HPDE6-E6E7 (cell line): Measurements from ENCODE around the gene ASB7.
"Not testable (repeated sequence)": the region's sequence is repeated elsewhere in the genome, so short reads cannot be mapped to it uniquely, and the experiment has no call there.

ENCODE experiments used
- DNase-seq: peaks from one replicate; pipeline ENCODE4 v3.0.0; 2011; ENCODE audit warnings: missing footprints; ENCODE audit errors: extremely low spot score

Gene ASB7, protein sequence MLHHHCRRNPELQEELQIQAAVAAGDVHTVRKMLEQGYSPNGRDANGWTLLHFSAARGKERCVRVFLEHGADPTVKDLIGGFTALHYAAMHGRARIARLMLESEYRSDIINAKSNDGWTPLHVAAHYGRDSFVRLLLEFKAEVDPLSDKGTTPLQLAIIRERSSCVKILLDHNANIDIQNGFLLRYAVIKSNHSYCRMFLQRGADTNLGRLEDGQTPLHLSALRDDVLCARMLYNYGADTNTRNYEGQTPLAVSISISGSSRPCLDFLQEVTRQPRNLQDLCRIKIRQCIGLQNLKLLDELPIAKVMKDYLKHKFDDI

DNA sequence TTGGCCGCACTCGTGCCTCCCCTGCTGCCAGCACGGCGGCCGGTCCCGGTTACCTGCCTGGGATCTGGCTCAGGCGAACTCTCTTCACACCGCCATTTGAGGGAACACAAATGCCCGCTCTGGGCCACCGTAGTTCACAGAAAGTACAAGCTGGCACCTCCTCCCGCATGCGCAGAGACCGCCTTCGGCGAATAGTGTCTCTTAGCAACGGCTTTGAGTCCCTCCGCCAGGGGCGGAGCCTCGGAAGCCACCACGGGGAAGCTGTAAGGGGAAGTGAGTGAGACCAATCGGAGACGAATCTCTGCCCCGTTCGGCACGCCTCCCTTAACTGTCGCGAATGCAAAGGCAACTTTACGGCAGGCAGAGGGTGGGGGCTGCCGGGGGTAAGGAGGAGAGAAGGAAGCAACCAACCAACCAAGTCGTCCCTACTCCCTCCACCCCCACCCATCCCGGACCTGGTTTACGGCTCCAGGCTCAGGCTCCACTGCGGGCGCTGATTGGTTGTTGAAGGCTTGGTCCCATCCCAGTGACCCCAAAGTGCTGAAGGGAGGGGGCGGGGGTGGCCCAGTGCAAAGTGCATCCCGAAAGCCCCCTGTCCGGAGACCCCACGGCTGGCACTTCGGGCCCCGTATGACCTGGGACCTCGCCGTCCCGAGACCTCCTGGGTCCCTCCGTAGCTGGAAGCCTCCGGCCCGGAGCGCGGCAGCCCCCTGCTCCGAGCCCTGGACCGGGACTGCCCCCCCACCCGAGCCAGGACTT, at the start of gene ASB7, which contains the start of gene LINS1:
TSS of gene ASB7 (plus strand) at position 526 of the 759 bp plus-strand sequence. CDS start 9,628 bp downstream, outside the sequence.
TSS of gene LINS1 (minus strand) at position 121 of the 759 bp plus-strand sequence. CDS start 21,342 bp downstream, outside the sequence.
- peak; percentile 94 for DNase-seq

DNA sequence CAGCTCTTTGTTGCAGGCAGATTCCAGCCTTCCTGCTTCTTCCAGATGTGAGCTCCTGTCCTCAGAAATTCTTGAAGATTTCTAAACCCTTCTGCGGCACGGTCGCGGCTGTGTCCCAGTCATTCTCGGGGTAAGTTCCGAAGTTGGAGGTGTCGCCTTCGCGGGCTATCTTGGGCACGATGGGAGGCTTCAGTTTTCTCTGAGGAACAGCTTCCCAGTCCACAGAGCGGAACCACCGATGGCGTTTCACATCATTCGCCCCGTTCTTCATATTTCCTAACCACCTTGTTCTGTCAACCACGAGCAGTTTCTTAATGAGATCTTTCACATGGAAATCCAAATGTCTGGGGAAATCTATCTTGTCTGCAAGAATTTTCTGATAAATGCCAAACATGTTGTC, 48.9 kb upstream of the ASB7 start:
- DNase-seq: no peak

DNA sequence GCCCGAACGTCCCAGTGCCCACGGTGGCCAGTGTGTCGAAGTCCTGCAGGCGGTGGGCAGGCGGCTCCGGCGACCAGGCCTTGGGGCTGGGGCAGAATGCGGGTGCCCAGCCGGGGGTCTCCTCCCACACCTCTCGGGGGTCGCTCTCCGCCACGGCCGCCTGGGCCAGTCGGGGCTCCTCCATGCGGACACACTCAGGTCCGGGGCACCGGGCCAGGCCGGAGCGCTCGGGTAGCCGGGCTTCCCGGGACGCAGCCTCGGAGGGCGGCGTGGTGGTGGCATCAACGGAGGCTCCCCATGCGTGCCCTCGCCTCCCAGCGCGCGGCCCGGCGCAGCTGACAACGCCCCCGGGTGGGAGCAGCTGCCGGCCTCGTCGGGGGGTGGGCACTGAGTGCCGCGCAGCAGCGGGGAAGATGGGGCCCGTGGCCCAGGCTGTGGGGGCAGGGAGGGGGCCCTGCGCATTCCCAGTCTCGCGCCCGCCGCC, 43.6 kb upstream of the ASB7 start:
- DNase-seq: no peak

DNA sequence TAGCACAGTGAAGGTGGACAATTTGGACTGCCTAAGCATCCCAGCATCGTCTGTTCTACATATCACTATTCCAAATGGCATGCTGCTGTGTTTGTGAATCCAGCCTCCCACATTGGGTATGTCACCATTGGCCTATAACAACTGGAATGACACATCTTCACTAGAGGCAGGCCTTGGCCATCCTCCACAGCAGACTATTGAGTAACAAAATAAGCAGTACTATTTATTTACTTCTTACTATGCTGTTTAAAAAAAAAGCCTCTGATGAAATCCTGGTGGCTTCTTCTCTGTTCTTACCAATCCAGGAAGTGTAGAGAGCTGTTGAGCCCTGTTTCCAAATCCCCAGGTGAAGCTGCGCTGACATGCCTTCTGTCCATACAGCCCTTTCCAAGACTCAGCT, 43.1 kb upstream of the ASB7 start:
- DNase-seq: peak; percentile 13

DNA sequence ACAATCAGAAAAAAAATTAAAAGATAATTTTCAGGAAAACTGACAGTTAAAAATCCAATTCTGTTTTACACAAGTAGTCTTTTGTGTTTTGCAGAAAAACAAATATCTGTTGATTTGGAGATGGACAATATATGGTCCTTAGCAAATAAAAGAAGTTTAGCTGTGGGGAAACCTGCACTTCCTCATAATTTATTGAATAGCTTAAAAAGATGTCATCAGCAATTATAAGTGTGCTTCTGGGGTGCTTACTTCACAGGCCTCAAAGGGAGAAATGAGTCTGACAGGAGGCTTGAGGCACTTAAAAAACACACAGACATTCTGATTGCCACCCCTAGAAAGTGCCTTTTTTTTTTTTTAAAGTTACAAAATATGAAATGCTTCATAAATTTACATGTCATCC, 42.1 kb upstream of the ASB7 start:
- DNase-seq: no peak

DNA sequence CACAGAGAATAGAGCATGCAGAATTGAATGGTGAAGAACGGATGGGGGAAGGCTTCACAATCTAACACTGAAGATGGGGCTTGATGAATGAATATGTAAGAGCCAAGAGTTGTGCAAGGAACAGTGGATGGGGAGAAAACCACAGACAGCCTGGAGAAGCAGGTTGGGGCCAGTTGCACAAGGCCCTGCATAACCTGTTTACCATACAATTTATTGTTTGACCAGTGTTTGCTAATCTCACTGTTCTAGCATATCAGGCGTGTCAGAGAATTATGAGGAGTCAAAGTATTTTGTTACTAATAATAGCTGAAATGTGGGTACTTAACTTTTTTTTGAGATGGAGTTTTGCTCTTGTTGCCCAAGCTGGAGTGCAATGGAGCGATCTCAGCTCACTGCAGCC, 36.8 kb upstream of the ASB7 start:
- peak; percentile 63 for DNase-seq

DNA sequence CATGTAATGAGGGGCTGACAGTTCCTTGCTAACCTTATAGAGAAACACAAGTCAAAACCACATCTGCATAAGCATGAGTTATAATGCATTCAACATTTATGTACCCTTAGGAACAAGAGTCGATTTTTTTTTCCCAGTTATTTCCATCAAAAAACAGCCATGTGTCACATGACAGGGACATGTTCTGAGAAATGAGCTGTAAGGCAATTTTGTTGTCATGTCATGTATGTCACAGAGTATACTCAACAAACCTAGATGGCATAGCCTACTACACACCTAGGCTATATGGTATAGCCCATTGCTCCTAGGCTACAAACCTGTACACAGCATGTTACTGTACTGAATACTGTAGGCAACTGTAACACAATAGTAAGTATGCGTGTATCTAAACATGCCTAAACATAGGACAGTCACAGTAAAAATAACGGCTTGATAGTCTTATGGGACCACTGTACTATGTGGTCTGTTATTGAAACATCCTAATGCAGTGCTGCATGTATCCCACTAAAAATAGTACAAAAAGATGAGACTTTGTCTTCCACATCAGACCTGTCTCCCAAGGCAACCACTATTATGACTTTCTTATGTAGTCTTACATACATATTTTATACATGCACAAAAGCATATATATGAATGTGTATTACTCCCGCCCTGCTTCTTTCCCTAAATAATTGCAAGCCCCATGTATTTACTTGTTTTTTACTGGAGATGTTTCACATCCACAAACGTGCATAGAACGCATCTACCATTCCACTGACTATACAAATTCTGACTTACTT, 35.4 kb upstream of the ASB7 start:
- no peak for DNase-seq

DNA sequence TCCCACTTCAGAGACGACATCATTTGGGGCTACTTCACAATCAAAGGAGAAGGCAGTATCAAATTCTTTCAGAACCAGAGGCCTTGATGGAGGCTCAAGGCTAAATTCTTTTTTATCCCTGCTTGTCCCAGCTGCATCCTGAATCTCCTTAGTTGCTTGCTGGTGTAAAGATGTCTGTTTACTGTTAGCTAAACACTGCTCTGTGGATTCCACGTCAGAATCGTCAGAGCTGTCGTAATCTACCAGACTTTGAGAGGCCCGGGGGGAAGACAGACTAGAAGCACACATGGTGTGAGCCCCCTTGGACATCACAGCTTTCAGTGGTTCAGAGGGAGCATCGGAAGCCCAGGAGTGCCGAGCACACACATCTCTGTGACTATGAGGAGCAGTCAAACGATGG, 33.0 kb upstream of the ASB7 start:
- DNase-seq: no peak

DNA sequence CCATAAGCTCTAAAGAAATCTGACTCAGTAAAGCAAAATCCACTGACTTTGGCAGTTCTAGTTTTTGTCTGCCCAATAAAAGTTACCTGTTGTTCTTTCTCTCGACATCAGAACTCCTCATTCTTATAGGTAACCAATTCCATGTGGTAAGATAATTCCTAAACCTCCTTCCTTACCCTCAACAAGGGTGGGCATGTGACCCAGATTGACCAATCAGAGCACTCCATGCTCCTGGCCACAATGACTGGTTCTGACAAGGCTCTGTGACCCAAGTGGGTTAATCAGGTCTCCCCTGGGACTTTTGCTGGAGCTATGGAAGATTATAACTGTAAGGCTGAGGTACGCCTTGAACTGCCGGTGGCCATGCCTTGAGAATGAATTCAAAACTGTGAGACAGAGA, 32.1 kb upstream of the ASB7 start:
- no peak for DNase-seq

DNA sequence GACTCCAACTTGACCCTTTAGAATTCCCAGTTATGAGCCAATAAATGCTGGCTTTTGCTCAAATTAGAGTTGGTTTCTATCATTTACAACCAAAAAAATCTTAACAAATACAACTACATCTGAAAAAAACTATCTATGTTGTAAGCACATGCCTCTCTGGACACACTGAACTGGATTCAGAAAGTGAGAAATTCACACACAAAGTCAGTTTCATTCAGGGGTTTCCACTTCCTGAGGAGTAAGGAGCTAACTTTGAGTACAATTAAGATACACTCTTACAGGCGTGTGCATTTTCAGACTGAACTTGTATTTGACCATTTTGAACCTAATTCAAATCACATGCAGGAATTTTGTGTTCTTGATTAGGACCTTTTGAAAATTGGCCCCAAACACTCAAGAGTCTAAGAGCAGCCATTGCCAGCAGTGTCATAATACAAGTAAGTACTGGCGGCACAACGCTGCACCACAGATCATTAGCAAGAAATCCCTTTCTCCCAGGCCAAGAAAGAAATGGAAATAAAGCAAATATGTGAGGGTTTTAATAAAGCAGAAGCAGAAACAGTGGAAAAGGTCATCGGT, 31.6 kb upstream of the ASB7 start:
- no peak for DNase-seq

DNA sequence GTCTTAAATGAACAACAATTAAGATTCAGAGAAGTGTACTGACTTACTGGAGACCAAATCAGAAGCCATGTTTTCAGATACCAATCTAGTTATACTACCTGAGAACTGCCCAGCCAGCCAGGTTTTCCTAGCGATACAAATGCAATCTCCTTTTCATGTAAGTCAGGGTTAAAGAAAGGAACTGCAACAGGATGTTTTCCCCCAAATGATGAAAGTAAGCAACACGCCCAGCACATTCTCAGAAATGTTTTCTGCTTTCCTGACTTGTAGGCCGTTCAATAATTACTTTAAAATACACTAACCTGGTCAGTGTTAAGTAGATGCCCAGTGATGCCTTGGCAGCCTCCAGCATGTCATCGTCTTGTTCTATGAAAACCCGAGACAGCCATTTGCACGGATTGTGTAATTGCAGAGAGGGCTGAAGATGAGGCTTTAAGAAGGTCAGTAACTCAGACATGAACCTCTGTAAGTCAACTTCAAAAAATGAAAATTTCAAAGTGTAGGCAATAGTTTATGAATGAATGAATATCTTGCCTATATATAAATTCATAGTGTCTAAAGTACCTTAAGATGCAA, 30.7 kb upstream of the ASB7 start:
- DNase-seq: no peak

DNA sequence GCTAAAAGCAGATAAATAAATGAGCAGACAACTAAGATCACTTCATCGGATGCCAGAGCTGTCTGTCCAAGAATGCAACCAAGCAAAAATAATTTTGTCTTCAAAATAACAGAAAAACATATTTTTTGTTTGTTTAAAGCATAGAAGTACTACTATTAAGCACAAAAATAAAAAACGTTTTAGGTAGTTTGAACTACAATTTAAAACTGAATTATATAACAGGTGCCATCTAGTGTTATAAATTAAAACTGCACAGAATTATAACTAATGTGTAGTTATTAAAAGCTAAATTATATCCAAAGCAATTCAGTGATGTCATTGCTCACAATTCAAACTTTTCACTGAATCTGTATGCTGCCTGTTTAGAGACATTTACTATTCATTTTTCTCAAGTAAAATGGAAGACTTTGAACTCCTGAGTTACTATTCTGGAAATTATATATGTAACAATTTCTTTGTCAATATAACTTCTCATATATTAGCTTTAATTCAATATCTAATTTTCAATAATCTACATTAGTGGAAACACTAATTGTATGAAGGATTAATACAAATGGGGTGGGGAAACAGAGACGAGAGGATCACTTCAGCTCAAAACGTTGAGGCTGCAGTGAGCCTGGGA, 29.9 kb upstream of the ASB7 start:
- DNase-seq: no peak

DNA sequence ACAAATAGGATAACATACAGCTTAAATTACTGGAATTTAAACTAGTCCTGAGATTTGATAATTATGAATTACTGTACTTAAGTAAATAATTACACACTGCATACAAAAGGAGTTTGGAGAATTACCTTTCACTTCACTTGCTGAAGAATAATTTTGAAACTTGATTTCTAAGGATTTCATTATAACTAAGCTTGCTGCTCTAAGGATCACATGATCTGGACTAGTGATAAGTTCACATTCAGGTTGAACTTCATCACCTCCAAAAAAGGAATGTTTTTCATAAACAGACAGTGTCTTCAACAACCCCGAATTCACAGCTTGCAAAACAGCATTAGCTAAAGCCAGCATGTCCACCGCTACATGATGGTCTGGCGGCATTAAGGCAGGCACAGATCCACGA, 28.9 kb upstream of the ASB7 start:
- DNase-seq: no peak

DNA sequence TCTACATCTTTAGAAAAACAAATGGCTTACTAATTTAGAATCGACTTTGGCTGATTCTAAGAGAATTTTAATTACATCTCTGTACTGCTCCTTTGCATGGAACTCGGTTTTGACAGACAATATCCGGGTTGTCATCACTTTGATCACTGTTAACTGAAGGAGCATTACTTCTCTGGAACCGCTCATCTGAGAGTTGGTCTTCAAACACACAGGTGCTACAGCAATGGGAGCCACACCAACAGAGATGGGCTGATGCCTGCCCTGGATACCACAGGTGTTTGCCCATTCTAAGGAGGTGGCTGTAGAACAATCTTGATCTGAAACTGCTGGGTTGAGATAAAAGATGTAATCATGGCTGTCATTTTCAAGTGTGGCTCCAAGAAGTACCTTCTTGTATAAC, 22.0 kb upstream of the ASB7 start:
- no peak for DNase-seq

DNA sequence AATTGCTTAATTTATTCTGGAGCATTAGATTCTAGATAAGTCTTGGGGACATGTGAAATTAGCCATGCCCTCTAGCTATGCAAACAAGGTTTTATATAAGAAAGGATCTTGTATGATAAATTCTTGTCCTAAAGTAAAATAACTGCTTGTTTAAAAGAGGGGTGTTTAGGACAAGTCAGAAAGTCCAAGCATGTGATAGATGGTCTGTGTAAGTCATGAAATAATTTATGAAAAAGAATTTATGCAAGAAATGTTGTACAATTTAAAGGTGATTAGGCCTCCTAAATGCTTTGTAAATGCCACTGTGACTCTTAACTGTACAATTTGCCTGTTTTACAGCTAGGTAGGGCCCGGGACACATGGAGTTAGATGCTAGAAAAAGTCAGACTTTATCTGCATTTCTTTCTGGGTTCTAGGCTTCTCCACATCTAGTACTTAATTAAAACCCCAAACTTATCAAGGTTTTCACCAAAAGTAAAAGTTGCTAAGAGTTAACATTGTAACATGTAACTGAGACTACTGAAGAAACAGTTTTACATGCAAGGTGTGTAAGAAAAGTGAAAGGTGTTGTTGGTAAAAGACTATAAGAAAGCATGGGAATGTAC, 13.6 kb upstream of the ASB7 start:
- DNase-seq: no peak

DNA sequence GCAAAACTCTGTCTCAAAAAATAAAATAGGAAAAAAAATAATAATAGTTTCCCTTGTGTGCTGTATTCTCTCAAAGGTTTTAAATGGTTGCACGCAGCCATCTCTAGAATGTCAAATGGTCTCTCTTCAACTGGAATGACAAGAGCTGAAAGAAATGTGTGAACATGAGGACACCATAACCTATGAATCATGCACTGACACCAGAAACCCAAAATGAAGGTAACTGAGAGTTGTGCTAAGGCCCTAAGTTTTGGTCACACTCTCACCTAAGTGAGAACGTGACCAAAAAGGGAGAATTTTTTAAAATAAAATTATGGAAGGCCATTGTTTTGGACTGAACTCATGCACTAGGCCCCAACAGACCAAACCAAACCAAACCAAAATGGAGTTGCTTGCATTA, 11.2 kb upstream of the ASB7 start:
- not testable (repeated sequence) for DNase-seq

DNA sequence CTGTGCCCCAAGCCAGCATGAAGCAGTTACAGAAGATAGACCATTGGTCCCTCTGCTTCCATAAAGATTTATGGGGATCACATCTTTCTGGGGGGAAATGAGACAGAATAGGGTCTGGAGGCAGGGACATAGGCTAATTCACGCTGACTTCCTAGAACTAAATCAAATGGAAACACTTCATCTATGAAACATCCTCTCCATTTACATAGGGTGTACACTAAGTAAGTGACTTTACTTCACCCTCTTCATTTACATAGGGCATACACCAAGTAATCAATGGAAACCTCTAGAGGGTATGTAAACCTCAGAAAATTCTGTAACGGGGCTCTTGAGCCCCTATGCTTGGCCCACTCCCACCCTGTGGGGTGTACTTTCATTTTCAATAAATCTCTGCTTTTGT, 10.6 kb upstream of the ASB7 start:
- no peak for DNase-seq

DNA sequence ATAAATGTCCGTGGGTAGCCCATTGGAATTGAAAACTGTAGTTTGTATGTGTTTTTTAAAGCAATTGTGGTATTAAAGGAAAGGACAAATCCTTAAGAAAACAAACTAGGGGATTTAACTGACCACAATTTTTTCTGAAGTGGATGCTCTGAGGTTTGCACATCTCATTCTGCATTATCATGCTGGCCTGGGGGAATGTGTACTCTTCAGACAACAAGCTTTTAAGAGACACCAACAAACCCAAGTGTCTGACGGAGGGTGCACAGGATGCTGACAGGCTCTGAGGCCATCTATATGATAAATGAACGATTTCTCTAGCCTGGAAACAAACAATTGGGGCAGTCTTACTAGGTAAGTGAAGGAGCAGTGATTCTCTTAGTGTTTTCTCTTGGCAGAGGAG, 9.5 kb upstream of the ASB7 start:
- DNase-seq: no peak

DNA sequence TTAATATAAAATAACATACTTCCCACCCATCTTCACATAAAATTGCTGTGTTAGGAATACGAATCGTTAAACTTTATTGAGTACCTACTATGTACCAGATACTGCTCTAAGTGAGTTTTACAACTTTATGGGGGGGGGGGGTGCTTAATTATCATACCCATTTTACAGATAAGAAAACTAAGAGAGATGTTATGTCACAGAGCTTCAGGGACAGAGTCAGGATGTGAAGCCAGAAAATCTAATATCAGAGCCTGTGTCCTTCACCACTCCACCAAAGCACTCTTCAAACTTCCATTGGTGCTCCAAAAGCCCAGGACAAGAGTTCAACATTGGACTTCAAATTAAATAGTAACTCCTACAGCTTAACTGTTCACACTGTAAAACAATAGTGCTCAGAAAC, 9.0 kb upstream of the ASB7 start:
- no peak for DNase-seq

DNA sequence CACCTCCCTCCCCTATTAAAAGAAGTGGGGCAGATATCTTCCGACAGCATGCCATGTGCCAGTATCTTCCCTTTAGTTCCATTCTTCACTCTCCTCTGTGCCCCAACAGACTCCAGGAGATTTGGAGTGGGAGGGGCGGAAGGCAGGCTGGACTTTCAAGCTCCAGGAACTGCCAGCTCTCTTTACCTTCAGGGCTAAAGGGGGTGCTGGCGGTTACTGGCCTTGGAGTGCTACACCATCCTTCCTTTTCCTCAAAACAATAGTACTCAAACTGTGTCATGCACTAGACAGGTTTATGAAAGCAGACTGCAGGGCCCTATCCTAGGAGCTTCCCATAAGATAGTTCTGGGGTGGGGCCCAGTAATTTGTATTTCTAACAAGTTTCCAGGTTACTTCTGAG, 6.4 kb upstream of the ASB7 start:
- DNase-seq: no peak

DNA sequence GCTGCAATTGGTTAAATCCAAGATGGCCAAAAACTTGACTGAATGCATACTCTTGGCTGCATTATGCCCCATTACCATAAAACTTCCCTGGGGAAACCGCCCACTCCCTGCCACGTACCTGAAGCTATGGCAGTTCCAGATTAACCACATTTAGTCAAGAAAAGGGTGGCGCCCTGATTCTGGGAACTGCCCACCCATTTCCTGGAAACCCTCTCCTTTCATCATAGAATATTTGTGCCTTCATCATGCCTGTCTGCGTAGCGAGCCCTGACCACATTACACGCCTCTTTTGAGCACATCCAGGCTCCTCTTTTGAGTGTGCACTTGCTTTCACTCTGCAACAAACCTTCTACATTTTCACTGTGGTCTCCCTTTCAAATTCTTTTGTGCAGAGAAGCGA, 5.6 kb upstream of the ASB7 start:
- DNase-seq: no peak
